GM21619 (cell line): ENCODE results near the gene TOLLIP.

ENCODE experiments used
- ATAC-seq: cut with Tn5 transposase; IDR thresholded peaks from one replicate; pipeline ENCODE4 v1.9.1; 2021; ENCODE audit not compliant: unreplicated experiment

Gene TOLLIP

DNA sequence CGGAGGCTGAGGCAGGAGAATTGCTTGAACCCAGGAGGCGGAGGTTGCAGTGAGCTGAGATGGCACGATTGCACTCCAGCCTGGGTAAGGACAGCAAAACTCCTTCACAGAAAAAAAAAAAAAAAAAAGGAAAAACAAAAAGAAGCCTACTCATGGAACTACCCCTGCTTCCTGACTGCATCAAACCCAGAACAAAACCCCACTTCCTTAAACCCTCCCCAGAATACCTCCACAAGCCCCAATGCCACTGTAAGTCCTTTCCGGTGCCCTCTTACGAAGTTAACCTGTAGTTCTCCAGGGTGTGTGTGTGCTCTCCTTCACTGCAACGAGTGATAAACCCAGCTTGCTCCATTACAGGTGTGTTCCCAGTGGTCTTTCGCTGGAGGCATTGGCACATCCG is 8.6 kb upstream of the TOLLIP start:
- no peak for ATAC-seq

DNA sequence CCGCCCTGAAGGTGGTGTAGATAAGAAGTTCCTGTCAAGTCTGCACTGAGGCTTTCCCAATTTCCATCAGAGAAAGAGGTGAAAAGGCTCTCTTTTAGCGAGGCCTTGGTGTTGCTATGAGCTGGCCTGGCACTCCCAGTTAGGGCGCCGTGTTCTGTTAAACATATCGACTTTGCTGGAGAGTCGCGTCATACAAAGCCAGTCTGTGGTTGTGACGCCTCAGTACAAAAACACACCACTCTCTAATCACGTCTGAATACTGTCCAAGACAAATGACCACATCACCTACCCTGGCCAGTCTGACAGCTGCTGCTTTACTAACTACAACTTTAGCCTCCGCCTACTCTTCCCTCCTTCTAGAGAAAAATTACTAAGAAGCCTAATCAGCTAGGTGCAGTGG is 8.0 kb upstream of the TOLLIP start:
- ATAC-seq: no peak

DNA sequence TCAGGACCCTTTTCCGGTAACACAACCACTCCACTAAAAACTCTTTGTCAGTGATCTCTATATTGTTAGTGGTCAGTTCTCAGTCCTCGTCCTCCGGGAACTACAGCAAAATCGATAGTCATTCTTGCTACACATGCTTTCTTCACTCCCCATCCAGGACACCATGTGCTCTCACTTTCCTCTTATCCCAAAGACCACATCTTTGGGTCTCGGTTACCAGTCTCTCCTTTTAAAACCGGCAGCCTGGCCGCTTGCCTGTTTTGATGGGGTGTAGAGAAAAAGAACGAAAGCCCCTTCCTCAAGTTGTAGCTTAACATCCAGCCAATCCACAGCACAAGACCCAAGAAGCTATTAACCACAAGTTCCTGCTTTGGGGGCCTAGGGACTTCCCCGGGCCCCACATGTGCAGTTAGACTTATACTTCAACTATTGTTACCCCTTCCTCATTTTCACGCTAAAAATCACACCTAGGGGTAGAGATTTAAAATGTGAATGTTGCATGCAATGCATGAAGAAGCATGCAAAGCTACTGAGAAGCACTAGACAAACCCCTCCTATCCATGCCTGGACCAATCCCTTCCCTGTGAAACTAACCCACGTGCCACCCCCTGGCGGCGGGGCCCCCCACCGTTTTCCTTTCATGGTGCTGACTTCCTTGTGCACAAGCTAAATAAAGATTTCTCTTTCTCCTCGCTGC is 1.5 kb upstream of the TOLLIP start:
- ATAC-seq: no peak

DNA sequence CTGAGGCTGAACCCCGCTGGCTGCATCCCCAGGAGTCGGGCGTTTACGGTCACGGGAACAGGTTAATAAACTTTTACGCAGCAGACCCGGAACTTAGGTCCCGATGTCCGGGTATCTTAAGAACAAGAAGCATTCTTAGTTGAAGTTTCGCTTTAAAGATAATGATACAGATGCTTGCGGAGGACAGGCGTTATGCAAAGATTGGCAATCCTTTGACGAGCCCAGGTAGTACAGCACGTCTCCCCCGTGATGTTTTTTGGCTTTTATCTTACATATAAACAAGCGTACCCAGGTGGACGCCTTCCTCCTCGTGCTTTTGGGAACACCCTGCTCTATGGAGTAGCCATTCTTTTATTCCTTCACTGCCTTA is 871 bp upstream of the TOLLIP start:
- no peak for ATAC-seq

DNA sequence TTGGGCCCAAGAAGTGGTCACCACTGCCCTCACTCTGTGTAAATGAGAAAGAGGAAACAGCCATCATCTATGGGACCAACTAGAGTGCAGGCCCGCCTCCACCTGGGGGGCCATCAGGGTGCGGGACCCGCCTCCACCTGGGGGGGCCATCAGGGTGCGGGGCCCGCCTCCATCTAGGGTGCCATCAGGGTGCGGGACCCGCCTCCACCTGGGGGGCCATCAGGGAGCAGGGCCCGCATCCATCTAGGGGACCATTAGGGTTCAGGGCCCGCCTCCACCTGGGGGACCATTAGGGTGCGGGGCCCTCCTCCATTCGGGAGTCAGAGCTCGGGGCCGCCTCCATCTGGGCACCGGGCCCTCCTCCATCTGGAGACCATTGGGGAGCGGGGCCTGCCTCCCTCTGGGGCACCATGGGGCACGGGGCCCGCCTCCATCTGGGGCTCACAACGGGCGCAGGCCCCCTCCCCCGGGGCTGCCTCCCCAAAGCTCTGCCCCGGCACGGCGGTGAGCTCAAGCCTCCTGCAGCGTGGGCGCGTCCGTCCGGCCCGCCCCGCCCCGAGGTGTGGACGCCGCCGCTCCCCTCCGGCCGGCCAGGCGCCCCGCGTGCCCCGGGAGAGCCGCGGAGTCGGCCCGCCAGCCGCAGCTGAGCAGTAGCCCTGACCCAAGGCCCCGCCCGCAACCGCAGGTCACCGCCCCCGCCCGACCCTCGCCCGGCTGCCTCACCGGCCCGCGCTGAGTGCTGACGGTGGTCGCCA is 512 bp downstream of the TOLLIP start:
- ATAC-seq: peak; percentile 54

GRCh38 chr11:1307998-1308742 is 1.3 kb downstream of the TOLLIP start:
- ATAC-seq: no peak

GRCh38 chr11:1307163-1307870 is 2.1 kb downstream of the TOLLIP start:
- no peak for ATAC-seq

DNA sequence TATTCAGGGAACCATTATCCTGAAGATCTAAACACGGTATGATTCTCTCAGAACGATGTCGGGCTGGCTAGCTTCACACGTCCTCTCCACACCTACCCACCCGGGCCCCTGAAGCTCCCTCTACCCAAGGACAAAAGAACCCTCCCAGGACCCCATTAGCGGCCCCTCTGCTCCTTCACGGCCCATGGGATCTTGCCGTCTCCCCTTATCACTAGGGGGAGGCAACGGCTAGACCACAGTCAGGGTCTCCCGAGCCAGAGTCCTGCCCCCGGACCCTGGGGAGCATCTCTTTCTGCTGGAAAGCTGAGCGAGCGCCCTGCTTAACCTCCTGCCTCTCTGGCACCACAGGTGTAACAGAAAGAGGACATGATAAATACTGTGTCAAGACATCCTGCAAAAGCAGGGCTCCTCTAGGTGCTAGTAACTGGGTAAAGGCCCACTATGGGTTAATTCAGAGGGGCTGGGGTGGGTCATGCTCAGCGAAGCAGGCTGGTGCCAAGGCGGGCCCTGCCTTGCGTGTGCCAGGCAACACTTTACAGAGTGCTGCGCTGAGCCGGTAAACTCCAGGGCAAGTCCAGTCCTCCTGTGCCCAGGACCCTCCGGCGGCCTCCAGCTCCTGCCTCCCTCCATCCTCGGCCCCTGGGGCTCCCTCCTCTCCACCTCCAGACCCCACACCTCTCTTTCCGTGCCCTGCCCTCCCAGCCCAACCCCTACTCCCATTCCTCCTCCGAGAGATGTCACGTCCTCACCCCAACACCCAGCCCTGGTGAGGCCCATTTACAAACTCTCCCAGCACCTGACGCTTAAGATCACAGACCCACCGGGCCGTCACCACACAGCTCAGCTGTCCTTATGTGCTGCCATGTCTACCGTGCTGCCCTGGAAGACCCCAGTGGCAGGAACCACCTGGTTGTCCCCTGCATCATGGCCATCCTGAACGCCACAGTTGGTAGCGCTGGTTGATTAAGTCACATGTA is 3.0 kb downstream of the TOLLIP start:
- no peak for ATAC-seq

DNA sequence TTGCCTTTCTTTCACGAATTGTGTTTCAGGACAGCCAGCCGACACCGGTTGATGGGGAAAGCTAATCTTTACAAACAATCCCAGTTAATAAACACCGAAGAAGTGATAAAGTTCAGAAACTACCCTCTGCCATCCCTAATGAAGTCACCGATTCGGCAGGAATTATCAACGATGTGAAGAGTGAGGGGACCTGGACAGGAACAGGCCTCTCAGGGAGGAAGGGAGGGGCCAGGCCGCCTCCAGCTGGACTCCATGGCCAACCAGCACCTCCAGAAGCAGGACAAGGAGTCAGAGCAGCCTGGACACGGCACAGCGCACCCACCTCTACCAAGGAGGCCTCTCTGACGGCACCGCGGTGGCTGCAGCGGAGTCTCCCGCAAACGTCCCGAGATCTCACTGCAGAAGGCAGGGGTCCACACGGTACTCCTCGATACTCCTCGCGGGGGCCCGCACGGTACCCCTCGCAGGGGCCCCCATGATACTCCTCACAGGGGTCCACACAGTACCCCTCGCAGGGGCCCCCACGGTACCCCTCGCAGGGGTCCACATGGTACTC is 3.9 kb downstream of the TOLLIP start:
- no peak for ATAC-seq

DNA sequence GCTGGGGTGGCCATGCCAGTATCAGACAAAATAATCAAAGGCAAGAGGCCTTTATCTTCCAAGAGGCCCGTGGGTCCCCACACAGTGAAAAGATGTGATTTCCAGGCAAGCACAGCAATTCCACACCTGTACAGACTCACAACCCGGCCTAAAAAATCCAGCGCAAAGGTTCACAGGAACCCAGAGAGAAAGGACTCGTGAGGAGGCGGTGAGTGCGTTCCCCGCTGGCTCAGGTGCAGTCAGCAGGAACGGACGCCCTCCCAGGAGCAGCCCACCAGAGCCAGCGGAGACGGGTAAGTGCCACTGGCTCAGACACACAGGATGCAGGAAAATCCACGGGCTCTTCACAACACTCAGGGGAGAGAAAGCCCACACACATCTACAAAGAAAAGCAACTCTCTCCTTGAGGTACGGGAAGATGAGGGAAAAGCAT is 4.4 kb downstream of the TOLLIP start:
- ATAC-seq: no peak

GRCh38 chr11:1304380-1304779 is 5.1 kb downstream of the TOLLIP start:
- ATAC-seq: no peak

DNA sequence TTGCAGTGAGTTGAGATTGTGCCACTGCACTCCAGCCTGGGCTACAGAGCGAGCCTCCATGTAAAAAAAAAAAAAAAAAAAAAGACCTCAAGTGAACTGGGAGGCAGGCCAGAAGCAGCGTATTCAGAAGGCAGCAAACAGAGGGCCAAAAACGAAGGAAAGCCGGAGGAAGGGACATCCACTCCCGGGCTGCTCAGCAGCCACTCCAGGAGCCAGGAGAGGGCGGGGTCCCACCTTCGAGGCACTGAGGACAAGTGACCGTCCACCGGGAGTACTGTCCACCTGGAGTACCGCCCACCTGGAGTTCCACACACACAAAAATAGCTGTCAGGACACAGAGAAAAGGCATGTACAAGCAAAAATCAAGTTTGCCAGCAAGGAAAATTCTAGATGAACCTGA is 5.5 kb downstream of the TOLLIP start:
- no peak for ATAC-seq

DNA sequence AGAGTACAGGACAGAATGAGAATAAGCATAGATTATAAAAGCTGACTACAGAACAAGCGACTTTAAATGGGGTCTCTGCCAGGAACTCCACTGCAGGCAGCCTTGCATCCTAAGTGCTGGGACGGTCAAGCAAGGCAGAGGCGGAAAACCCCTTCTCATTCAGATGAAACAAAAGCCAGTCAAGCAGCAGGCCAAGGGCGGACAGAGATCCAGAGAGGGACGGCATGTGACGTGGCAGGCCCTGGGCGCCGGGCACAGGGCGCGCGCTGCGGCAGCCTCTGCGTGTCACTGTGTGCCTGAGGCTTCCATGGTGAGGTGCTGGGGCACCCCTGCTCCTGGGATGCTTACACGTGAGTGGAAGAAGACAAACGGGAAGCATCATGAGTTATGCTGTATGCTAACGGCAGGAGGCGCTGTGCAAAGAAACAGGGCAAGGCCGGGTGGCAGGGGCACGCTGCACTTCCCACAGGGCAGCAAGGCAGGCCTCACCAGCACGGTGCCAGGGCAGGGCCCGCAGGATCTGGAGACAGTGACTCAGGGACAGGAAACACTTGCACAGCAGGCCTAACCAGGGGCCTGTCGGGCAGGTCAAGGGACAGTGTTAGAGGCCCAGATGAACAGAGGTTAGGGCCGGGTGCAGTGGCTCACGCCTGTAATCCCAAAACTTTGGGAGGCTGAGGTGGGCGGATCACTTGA is 6.2 kb downstream of the TOLLIP start:
- no peak for ATAC-seq

DNA sequence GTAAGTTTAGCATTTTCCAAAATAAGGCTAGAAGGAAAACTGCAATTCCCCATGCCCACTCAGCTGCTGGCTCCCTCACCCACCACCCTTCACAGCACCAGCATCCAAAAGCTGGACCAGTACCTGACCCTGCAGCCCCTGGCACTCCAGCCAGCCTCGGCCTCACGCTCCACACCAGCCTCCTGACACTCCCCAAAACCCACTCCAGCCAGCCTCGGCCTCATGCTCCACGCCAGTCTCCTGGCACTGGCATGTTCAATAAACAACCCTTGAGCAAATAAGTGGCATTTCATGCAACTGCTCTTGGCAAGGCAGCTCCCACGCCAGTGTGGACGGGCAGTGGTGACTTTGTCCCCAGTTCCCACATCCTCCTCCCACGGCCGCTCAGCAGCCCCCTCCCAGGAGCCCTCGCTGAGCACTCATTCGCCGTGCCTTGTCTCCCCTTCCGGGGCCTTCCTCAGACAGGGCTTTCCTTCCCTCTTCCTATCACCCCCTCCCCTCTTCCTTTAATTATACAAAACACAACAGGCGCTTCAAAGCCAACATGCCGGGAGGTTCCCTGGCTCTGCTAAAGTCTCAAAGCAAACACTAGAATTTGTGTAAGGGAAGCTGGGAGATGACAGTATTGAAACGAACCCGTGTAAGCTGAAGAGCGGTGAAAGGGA is 6.8 kb downstream of the TOLLIP start:
- ATAC-seq: no peak

GRCh38 chr11:1302041-1302460 is 7.4 kb downstream of the TOLLIP start:
- ATAC-seq: no peak

DNA sequence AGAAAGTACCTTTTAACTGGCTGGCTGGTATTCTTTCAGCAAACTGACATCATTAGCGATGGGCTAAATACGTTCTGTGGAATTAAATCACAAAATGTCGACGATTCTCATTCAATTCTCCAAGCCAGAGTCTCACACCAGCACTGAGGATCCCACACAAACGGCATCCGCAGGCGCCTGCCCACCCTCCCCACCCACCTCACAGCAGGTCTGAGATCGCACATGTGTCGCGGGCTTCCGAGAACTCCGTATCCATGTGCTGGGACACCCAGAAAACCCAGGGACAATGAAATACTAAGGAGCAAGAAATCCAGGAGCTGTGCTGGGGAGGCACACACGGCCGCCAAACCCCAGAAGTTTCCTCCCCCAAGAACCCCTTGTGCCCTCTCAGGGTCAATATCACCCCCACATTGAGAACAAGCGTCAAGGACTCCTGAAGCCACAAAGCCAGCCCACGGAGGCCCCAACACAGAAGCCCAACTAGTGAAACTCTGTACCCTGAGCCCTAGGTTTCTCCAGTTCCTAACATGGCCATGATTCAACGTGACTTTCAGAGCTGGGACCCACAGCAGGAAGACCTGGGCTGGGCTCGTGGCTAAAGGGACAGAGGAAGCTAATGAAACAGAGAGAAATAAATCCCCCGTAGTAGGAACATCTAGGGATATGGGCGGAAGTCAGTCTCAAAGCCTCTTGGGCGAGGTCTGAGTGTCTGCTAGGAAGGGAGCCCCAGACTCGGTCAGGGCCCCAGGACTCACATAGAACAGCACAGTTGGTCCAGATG is 8.0 kb downstream of the TOLLIP start:
- ATAC-seq: no peak

GRCh38 chr11:1300569-1301187 is 8.8 kb downstream of the TOLLIP start:
- ATAC-seq: no peak

GRCh38 chr11:1300121-1300520 is 9.3 kb downstream of the TOLLIP start:
- no peak for ATAC-seq
